ENCODE measurements around the gene HAUS6.
A peak's percentile ranks its signal among the peaks of the same experiment; 100 is the strongest.
"Not testable (repeated sequence)": the region's sequence is repeated elsewhere in the genome, so short reads cannot be mapped to it uniquely, and the experiment has no call there.

Gene HAUS6, protein sequence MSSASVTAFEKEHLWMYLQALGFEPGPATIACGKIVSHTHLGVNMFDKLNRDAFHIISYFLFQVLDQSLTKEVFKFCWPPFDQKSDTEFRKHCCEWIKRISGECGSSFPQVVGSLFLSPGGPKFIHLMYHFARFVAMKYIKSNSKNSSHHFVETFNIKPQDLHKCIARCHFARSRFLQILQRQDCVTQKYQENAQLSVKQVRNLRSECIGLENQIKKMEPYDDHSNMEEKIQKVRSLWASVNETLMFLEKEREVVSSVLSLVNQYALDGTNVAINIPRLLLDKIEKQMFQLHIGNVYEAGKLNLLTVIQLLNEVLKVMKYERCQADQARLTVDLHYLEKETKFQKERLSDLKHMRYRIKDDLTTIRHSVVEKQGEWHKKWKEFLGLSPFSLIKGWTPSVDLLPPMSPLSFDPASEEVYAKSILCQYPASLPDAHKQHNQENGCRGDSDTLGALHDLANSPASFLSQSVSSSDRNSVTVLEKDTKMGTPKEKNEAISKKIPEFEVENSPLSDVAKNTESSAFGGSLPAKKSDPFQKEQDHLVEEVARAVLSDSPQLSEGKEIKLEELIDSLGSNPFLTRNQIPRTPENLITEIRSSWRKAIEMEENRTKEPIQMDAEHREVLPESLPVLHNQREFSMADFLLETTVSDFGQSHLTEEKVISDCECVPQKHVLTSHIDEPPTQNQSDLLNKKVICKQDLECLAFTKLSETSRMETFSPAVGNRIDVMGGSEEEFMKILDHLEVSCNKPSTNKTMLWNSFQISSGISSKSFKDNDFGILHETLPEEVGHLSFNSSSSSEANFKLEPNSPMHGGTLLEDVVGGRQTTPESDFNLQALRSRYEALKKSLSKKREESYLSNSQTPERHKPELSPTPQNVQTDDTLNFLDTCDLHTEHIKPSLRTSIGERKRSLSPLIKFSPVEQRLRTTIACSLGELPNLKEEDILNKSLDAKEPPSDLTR

DNA sequence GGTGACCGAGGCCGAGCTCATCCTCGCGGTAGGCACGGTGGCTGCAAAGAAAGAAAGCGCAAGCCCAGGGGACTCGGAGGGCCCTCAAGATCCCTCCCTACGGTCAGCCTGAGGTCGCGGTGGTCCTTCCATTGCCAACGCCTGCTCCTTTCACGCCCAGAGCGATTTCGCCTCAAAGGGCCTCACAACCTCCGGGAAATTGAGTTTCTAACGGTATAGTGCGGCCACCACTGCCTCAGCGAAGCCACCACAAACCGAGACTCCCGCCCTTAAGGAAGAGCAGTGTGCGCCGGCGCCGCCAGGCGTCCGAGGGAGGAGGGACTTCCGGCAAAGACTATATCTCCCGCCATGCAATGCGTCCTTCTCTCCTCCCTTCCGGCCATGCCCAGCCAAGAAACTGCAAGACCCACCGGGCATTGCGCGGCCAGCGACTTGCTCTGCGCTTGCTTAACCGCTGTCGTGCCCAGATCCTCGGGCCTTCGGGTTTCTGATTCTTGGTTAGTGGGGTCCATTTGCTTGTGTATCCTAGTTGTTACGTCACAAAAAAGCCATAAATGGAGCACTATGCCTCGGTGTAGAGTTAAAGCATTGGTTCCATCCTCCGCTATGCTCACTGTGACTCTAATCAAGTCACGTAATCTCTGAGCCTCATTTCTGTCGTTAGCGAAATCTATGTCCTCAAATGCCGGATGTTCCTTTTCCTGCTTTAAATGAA is at the start of gene HAUS6:
Gene HAUS6 (minus strand): TSS at position 274 of the 715 bp plus-strand sequence. CDS start 253 bp downstream, at position 21.
- DNase-seq, result peak; percentile 87

- not testable (repeated sequence) for DNase-seq
Measured at GRCh38 chr9:19152160-19152498, 49.4 kb upstream of the HAUS6 start.

DNA sequence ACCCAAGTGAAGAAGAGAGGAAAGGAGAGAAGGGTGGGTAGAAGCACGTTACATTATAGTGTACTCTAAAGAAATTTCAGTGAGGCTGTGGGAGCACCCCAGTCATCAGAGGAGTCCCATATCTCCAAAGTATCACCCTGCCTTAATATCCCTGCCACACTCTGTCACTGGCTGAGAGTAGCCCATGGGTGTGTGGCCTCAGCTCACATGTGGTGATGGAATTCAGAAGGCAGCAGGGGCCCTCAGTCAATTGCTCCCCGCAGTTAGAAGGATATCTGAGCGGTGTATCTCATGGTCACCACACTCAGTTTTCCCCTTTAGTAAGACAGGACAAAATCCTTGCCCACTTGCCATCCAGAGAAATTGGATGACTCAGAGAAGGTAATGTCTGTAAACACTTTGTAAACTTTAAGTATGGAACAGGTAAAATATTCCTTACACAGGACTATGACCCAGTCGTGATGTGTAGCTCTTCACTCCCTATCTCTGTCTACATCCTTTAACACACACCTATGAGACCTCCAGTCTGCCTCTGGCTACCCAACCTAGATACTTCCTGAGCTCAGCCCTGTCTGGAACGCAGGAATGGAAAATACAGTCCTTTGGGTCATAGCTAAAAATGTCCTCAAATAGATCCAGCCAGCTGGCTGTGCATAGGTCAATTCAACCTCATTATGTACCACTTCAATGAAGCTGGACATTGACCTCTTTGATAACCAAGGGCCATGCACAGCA is 48.9 kb upstream of the HAUS6 start:
- no peak for DNase-seq

GRCh38 chr9:19149230-19149629 is 46.5 kb upstream of the HAUS6 start:
- no peak for DNase-seq

GRCh38 chr9:19148187-19148586 is 45.5 kb upstream of the HAUS6 start:
- no peak for DNase-seq

- no peak for DNase-seq
Measured at GRCh38 chr9:19146441-19147024, 43.8 kb upstream of the HAUS6 start.

GRCh38 chr9:19145881-19146280 is 43.2 kb upstream of the HAUS6 start:
- no peak for DNase-seq

DNA sequence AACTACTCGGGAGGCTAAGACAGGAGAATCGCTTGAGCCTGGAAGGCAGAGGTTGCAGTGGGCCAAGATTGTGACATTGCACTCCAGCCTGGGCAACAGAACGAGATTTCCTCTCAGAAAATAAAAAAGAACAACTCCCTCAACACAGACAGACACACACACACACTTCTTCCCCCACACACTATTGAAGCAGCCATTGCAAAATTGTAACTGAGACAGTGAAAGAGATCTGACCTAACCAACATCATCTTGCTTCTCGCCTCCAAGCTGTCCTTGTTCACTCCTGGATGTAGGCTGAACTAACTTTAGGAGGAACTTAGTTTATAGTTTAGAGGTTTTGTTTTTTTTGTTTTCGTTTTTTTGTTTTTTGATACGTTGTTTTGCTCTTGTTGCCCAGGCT is 37.6 kb upstream of the HAUS6 start:
- DNase-seq, result no peak

DNA sequence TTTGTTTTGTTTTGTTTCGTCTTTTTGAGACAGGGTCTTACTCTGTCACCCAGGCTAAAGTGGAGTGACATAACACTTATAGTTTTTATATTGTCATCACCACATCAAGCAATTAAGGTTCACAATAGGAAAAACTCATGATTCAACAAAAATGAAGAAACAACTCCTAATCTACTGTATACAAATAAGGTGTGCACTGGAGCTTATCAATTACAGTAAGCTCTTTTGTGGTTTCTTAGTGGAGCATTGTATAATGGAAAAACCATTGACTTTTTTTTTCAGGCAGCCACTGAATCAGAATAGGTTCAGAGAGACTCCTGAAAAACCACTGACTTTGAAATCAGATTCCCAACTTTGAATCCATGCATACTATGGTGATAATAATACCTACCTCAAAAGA is 35.4 kb upstream of the HAUS6 start:
- no peak for DNase-seq

GRCh38 chr9:19137282-19137681 is 34.6 kb upstream of the HAUS6 start:
- no peak for DNase-seq

DNA sequence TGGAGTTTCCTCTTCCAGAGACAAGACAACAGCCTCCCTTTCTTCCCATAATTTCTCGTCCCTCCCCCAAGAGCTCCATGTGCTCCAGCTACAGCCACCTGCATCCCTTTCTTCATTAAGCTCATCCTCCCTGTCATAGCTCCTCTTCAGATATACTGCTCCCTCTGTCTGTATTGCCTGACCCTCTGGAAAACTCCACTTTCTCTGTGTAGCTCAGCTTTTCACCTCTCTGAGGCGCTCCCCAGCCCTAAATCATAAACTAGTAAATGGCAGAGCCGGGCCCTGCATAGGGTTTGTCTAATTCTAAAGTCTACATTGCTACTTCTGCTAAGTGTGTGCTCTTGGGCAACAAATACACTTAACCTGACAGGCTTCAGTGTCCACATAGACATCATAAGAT is 33.4 kb upstream of the HAUS6 start:
- DNase-seq, result no peak

DNA sequence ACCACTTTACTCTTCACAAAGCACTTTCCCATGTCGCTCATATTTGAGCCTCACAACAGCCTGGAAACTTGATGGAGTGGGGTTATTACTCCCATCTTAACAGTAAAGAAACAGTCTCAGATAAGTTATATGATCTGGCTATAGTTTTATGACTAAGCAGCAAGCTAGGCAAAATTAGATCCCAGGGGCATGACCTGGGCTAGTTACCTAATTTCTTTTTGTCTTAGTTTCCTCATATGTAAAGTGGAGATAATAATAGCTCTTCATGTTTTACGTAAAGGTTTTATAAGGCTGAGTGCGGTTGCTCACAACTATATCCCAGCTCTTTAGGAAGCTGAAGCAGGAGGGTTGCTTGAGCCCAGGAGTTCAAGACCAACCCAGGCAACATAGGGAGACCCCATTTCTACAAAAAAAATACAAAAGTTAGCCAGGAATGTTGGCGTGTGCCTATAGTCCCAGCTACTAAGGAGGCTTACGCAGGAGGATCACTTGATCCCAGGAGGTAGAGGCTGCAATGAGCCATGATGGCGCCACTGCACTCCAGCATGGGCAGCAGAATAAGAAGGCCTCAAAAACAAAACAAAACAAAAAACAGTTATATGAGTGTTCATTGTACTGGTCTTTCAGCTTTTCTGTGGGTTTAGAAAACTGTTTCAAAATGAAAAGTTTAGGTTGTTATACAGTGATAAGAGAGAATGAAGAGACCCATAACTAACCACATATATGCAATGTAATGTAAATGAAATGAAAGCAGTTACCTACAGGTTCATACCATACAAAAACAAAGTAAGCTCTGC is 31.0 kb upstream of the HAUS6 start:
- DNase-seq, result no peak

GRCh38 chr9:19130436-19130835 is 27.7 kb upstream of the HAUS6 start:
- DNase-seq, result no peak

GRCh38 chr9:19127871-19128500 is 25.3 kb upstream of the HAUS6 start:
- no peak for DNase-seq

- DNase-seq, result no peak
Measured at GRCh38 chr9:19124430-19124793, 21.7 kb upstream of the HAUS6 start.

DNA sequence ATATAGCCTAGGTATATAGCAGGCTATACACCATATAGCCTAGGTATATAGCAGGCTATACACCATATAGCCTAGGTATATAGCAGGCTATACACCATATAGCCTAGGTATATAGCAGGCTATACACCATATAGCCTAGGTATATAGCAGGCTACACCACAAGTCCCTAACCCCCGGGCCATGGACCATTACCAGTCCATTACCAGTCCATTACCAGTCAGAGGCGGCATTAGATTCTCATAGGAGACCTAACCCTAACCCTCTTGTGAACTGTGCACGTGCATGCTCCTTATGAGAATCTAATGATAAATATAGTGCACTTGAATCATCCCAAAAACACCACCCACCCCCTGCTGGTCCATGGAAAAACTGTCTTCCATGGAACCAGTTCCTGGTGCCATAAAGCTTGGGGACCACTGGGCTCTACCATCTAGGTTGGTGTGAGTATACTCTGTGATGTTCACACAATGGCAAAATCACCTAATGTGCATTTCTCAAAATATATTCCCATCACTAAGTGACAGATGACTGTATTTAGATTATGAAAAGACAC is 19.9 kb upstream of the HAUS6 start:
- DNase-seq, result no peak

- DNase-seq, result no peak
Measured at GRCh38 chr9:19120877-19121276, 18.2 kb upstream of the HAUS6 start.

DNA sequence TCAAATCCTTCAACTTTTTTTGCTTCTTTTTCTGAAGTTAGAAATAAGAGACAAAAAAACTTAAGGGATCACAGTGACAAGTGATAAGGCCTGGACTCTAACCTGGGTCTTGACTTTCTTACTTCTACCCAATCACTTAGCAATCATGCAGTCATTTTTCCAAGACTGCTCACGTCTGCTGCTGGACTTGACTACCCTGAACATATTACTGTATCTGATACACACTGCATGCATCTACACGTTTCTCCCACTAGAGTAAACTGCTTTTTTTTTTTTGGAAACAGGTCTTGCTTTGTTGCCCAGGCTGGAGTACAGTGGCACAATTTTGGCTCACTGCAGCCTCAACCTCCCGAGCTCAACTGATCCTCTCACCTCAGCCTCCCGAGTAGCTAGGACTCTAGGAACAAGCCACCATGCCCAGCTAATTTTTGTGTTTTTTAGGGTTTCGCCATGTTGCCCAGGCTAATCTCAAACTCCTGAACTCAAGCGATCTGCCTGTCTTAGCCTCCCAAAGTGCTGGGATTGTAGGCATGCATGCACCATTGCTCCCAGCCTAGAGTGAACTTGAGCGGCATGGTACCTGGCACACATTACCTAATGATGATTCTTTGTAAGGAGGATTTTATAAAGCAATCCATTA is 17.2 kb upstream of the HAUS6 start:
- no peak for DNase-seq

DNA sequence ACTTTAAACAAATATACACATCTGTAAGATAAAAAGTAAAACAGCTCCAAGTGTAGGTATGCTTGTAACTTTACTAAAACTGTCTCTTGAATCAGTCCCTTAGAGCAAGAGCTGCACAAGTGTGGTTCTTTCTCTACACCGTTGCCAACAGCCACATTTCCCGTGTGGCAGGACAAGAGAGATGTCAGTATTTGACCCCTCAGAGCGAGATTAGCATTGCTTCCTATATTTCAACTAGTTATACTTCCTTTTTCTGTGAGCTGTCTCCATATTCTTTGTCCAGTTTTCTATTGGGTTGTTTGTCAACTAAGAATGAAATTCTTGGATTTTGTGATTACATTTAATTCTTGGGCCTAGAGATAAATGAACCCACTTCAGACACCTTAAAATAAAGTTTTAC is 16.5 kb upstream of the HAUS6 start:
- no peak for DNase-seq

Measured in NCI-H1694 treated with DMSO at 0.1 percent for 48 hours (cell line).